Mesothelial cell of epicardium (in vitro differentiated cells): ENCODE measurements around the gene PXYLP1. TPM values are rescaled to one million over a fixed set of nuclear protein-coding genes. Genes with fewer than 3 reads are reported as not detected.

ENCODE experiments used
- DNase-seq, 2 experiments: peaks; one replicate each; pipeline ENCODE4 v3.0.0; 2021; ENCODE audit warnings: low spot score in 2 of 2; ENCODE audit not compliant: unreplicated experiment in 2 of 2
- H3K27ac Mint-ChIP-seq: 2 replicates; pipeline ENCODE4 v1.8.0; 2021; ENCODE audit warnings: mixed read lengths
- H3K27me3 Mint-ChIP-seq: 2 replicates; pipeline ENCODE4 v1.8.0; 2021; ENCODE audit warnings: low read depth, mixed read lengths
- H3K36me3 Mint-ChIP-seq: 2 replicates; pipeline ENCODE4 v1.8.0; 2021; ENCODE audit warnings: mixed read lengths
- H3K4me1 Mint-ChIP-seq: 2 replicates; pipeline ENCODE4 v1.8.0; 2021; ENCODE audit warnings: mixed read lengths
- H3K4me3 Mint-ChIP-seq: 2 replicates; pipeline ENCODE4 v1.8.0; 2021; ENCODE audit warnings: mild to moderate bottlenecking, moderate library complexity, mixed read lengths
- H3K9me3 Mint-ChIP-seq: 2 replicates; pipeline ENCODE4 v1.8.0; 2021; ENCODE audit warnings: mixed read lengths
- CTCF ChIP-seq: fragments of 200-600 bp; sonication (generic); IDR thresholded peaks from one replicate; pipeline ENCODE4 v1.5.0; 2021; ENCODE audit warnings: antibody characterized with exemption; ENCODE audit not compliant: unreplicated experiment
- total RNA-seq: library from RNA; stranded (reverse); gene quantifications from 3 replicates; pipeline ENCODE4 v1.2.1, GENCODE V29; 2021

Gene PXYLP1
- total RNA-seq, 1 donor from 2014 or later: 40.5 TPM

DNA sequence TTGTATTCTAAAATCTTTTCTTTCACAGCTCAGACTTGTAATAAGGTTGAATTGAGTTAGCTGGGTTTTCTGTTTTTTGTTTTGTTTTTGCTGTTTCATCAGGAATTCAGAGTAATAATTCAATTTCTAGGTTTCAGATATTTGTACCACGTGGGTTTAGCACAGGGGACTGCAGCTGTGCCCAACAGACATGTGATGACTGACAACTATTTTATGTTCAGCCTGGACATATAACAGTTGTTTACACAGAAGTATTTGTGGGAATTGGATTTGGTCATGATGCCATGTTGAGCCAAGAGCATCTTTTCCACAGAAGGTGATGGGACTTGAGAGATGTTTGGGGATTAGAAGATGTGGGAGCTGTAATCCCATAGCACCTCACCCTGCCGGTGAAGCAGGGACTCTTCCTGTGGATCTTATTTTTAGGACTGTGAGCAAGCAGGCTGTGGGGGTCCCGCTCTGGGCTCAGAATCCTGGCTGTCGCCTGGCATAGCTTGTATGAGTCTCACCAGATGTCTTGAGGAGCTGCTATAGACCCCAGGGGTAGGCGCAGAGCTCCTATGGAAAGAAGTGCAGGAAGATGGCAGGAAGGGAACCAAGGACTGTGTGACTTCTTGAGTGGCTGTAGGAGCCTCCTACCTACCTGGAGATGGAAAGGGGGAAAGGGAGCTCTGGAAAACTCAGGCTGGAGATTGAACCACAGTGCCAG lies 23.7 kb downstream of the PXYLP1 start:
- no peak overlapping the region for H3K4me3 Mint-ChIP-seq
- TF ChIP-seq CTCF: no peak
- no peak overlapping the region for H3K27ac Mint-ChIP-seq
- H3K27me3 Mint-ChIP-seq: no peaks in the 10 kb centered on the region
- H3K9me3 Mint-ChIP-seq: no peaks in the 10 kb centered on the region
- peaks cover 5% of the 10 kb centered on the region for H3K36me3 Mint-ChIP-seq
- H3K4me1 Mint-ChIP-seq: peaks cover 10% of the 10 kb centered on the region
- DNase-seq: no peak

- H3K4me3 Mint-ChIP-seq: no peak overlapping the region
- H3K9me3 Mint-ChIP-seq: no peaks in the 10 kb centered on the region
- no peak for TF ChIP-seq CTCF
- no peaks in the 10 kb centered on the region for H3K27me3 Mint-ChIP-seq
- no peak overlapping the region for H3K27ac Mint-ChIP-seq
- no peak for DNase-seq
- peaks cover 4% of the 10 kb centered on the region for H3K36me3 Mint-ChIP-seq
- H3K4me1 Mint-ChIP-seq: peaks cover 11% of the 10 kb centered on the region
These were observed 24.2 kb downstream of the PXYLP1 start for GRCh38 chr3:141255846-141256261.

DNA sequence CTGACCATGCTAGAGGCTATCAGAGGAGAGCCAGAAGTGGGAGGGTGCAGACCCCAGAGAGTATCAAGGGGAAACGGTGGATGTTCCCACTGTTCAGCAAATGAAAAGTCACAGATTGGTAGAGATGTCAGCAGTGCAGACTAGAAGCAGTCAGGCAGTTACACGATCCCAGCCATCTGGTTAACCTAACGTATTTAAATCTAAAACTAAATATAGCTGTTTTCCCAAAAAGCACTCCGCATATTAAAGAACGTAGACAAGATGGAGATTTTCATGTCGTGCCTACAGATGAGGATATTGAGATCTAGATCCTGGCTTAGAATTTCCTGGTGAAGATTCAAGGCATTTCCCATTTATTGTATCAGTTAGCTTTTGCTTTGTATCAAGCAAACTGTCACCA lies 25.2 kb downstream of the PXYLP1 start:
- peaks cover 11% of the 10 kb centered on the region for H3K4me1 Mint-ChIP-seq
- H3K27me3 Mint-ChIP-seq: no peaks in the 10 kb centered on the region
- H3K36me3 Mint-ChIP-seq: peaks cover 12% of the 10 kb centered on the region
- no peak overlapping the region for H3K27ac Mint-ChIP-seq
- no peak for DNase-seq
- no peaks in the 10 kb centered on the region for H3K9me3 Mint-ChIP-seq
- H3K4me3 Mint-ChIP-seq: no peak overlapping the region
- no peak for TF ChIP-seq CTCF

DNA sequence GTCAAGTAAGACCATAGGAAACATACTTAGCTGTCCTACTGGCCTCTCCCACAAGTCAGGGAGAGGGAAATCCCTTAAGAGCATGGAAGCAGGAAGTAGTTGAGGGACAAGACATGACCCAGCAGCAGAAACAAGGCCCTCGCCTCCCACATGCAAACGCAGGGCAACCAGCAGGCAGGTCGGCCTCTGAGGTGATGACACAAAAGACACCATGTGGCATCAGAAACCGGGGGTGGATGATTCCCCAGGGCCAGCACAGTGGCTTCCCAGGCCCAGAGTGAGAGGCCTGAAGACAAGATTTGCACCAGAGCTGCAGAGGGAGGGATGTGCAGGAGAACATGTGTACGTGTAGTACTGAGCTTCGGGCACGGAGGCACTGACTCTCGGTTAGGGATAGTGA lies 26.3 kb downstream of the PXYLP1 start:
- H3K4me1 Mint-ChIP-seq: peaks cover 11% of the 10 kb centered on the region
- H3K27ac Mint-ChIP-seq: no peak overlapping the region
- no peaks in the 10 kb centered on the region for H3K9me3 Mint-ChIP-seq
- peaks cover 12% of the 10 kb centered on the region for H3K36me3 Mint-ChIP-seq
- DNase-seq: no peak
- TF ChIP-seq CTCF: no peak
- H3K27me3 Mint-ChIP-seq: no peaks in the 10 kb centered on the region
- H3K4me3 Mint-ChIP-seq: no peak overlapping the region

- H3K36me3 Mint-ChIP-seq: peaks cover 13% of the 10 kb centered on the region
These were observed 27.3 kb downstream of the PXYLP1 start for GRCh38 chr3:141258973-141259372.

More at GRCh38 chr3:141258973-141259372, 27.3 kb downstream of the PXYLP1 start:
- no peak for TF ChIP-seq CTCF
- no peak for DNase-seq
- Mint-ChIP-seq H3K27me3 (no peaks in the 10 kb centered on the region), H3K27ac (no peak overlapping the region), H3K9me3 (no peaks in the 10 kb centered on the region), H3K4me3 (no peak overlapping the region), H3K4me1 (peaks cover 11% of the 10 kb centered on the region)
